Measurements from ENCODE around the gene PDE6G. TPM values are rescaled to one million over a fixed set of nuclear protein-coding genes. Genes with fewer than 3 reads are reported as not detected.

The PDE6G gene
- total RNA-seq, 1 donor from 2014 or later: not detected

- no peak for DNase-seq (ENCODE audit: low spot score)
- intact Hi-C loops (cut with DNase I): loop anchor here (5.0 kb wide), 2 partner anchors 82 to 352 kb away; no protein-coding TSS in a partner anchor
These were observed 52.3 kb downstream of the PDE6G start for GRCh38 chr17:81603846-81604610.

- intact Hi-C loops (cut with DNase I): loop anchor here (5.0 kb wide), 2 partner anchors 79 to 349 kb away; no protein-coding TSS in a partner anchor
- no peak for DNase-seq (ENCODE audit: low spot score)
These were observed 54.7 kb downstream of the PDE6G start for GRCh38 chr17:81601525-81602120.

Small RNAs within 50 kb of the gene (microRNA-seq; reads per million reads assigned to microRNA genes)
- gene MIR6786: not detected

Other genes with a start within 250 kb of the PDE6G start
- gene ACTG1, start 143.7 kb downstream of the PDE6G start, total RNA-seq: 634 TPM
- gene FSCN2, start 128.2 kb downstream of the PDE6G start, total RNA-seq: 1.1 TPM
- 13.6 TPM for gene FAAP100, start 104.2 kb downstream of the PDE6G start, total RNA-seq
- 107 TPM for gene NPLOC4, start 19.4 kb downstream of the PDE6G start, total RNA-seq
- 0.30 TPM for gene TSPAN10, start 19.3 kb downstream of the PDE6G start, total RNA-seq
- 17.9 TPM for gene OXLD1, start 10.1 kb upstream of the PDE6G start, total RNA-seq
- gene CCDC137, start 10.2 kb upstream of the PDE6G start, total RNA-seq: 8.2 TPM
- gene ARL16, start 27.3 kb upstream of the PDE6G start, total RNA-seq: 19.1 TPM
- gene HGS, start 27.5 kb upstream of the PDE6G start, total RNA-seq: 56.2 TPM
- gene MRPL12, start 46.8 kb upstream of the PDE6G start, total RNA-seq: 117 TPM
- 6.3 TPM for gene SLC25A10, start 55.7 kb upstream of the PDE6G start, total RNA-seq
- gene GCGR, start 147.6 kb upstream of the PDE6G start, total RNA-seq: not detected
- gene MCRIP1, start 176.7 kb upstream of the PDE6G start, total RNA-seq: 102 TPM
- gene PPP1R27, start 178.5 kb upstream of the PDE6G start, total RNA-seq: 0.32 TPM
- gene P4HB, start 204.0 kb upstream of the PDE6G start, total RNA-seq: 371 TPM
- gene ARHGDIA, start 214.8 kb upstream of the PDE6G start, total RNA-seq: 158 TPM
- gene ALYREF, start 235.0 kb upstream of the PDE6G start, total RNA-seq: 40.1 TPM
- 131 TPM for gene ANAPC11, start 235.2 kb upstream of the PDE6G start, total RNA-seq
- gene NPB, start 245.7 kb upstream of the PDE6G start, total RNA-seq: 0.51 TPM

Measured in cardiac septum (tissue), 1 donor.